Chondrocyte (in vitro differentiated cells): Measurements from ENCODE around the gene GTPBP10. TPM values are rescaled to one million over a fixed set of nuclear protein-coding genes. Genes with fewer than 3 reads are reported as not detected.

ENCODE experiments used
- DNase-seq: peaks from one replicate; pipeline ENCODE4 v3.0.0; 2021; ENCODE audit warnings: mixed read lengths, low spot score
- H3K27ac Mint-ChIP-seq: one replicate; pipeline ENCODE4 v1.8.0; 2021; ENCODE audit warnings: mild to moderate bottlenecking, moderate library complexity, mixed read lengths; ENCODE audit not compliant: unreplicated experiment
- H3K27me3 Mint-ChIP-seq: 2 replicates; pipeline ENCODE4 v1.8.0; 2021; ENCODE audit warnings: low read depth, mixed read lengths
- H3K36me3 Mint-ChIP-seq: 2 replicates; pipeline ENCODE4 v1.8.0; 2021; ENCODE audit warnings: low read depth, mixed read lengths
- H3K4me1 Mint-ChIP-seq: 2 replicates; pipeline ENCODE4 v1.8.0; 2021; ENCODE audit warnings: low read depth, mild to moderate bottlenecking, mixed read lengths
- H3K4me3 Mint-ChIP-seq: one replicate; pipeline ENCODE4 v1.8.0; 2021; ENCODE audit warnings: mild to moderate bottlenecking, moderate library complexity, mixed read lengths; ENCODE audit not compliant: unreplicated experiment
- H3K9me3 Mint-ChIP-seq: 2 replicates; pipeline ENCODE4 v1.8.0; 2021; ENCODE audit warnings: low read depth, mixed read lengths
- long read RNA-seq: library from polyadenylated mRNA; stranded (forward); transcript quantifications from one replicate; pipeline ENCODE4 v2.0.0, GENCODE V29; 2021
- total RNA-seq: library from RNA; stranded (reverse); gene quantifications from 3 replicates; pipeline ENCODE4 v1.2.1, GENCODE V29; 2021
- TF ChIP-seq, protein P1 (sequence below): fragments of 200-600 bp; sonication (generic); IDR thresholded peaks from 2 replicates; pipeline ENCODE4 v1.5.0; 2021; ENCODE audit warnings: antibody characterized with exemption, mild to moderate bottlenecking, moderate library complexity

GTPBP10 gene
- total RNA-seq, result 14.5 to 15.7 TPM (median 14.9 TPM) in 3 replicates
- long read RNA-seq, full-length matches to known transcripts, result 1 of 1 reads
- long read RNA-seq, partial matches to known transcripts, result 0 of 1 reads
- long read RNA-seq, other reads (novel, unspliced or antisense), result 0 of 1 reads

- peak within 1 kb of the TSS; percentile 91 for H3K4me3 Mint-ChIP-seq
- no peaks in the 10 kb centered on the region for H3K36me3 Mint-ChIP-seq
- TF ChIP-seq, protein P1, sequence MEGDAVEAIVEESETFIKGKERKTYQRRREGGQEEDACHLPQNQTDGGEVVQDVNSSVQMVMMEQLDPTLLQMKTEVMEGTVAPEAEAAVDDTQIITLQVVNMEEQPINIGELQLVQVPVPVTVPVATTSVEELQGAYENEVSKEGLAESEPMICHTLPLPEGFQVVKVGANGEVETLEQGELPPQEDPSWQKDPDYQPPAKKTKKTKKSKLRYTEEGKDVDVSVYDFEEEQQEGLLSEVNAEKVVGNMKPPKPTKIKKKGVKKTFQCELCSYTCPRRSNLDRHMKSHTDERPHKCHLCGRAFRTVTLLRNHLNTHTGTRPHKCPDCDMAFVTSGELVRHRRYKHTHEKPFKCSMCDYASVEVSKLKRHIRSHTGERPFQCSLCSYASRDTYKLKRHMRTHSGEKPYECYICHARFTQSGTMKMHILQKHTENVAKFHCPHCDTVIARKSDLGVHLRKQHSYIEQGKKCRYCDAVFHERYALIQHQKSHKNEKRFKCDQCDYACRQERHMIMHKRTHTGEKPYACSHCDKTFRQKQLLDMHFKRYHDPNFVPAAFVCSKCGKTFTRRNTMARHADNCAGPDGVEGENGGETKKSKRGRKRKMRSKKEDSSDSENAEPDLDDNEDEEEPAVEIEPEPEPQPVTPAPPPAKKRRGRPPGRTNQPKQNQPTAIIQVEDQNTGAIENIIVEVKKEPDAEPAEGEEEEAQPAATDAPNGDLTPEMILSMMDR, result peak; percentile 81
- peak within 1 kb of the TSS; percentile 97 for H3K27ac Mint-ChIP-seq
- H3K4me1 Mint-ChIP-seq, result peaks cover 20% of the 10 kb centered on the region
- DNase-seq, result peak; percentile 96
- no peaks in the 10 kb centered on the region for H3K27me3 Mint-ChIP-seq
- H3K9me3 Mint-ChIP-seq, result no peaks in the 10 kb centered on the region
Observed at GRCh38 chr7:90346336-90347125, at the start of gene GTPBP10. GTPBP10 (plus strand) TSS chr7:90346716; CDS start chr7:90346742, 26 bp downstream.

- Mint-ChIP-seq H3K27ac (no peak overlapping the region), H3K36me3 (no peaks in the 10 kb centered on the region), H3K9me3 (peaks cover 6% of the 10 kb centered on the region), H3K4me3 (no peak overlapping the region), H3K27me3 (peaks cover 8% of the 10 kb centered on the region), H3K4me1 (no peaks in the 10 kb centered on the region)
- no peak for DNase-seq
- TF ChIP-seq, protein P1, result peak; percentile 76
Observed at GRCh38 chr7:90298145-90299038, 48.1 kb upstream of the GTPBP10 start.

- TF ChIP-seq, protein P1, result no peak
- Mint-ChIP-seq H3K4me1 (no peaks in the 10 kb centered on the region), H3K27me3 (peaks cover 3% of the 10 kb centered on the region), H3K9me3 (peaks cover 6% of the 10 kb centered on the region), H3K36me3 (no peaks in the 10 kb centered on the region), H3K4me3 (no peak overlapping the region), H3K27ac (no peak overlapping the region)
- DNase-seq, result no peak
Observed at GRCh38 chr7:90303241-90303640, 43.3 kb upstream of the GTPBP10 start.

GRCh38 chr7:90309872-90310271, 36.6 kb upstream of the GTPBP10 start:
- no peak overlapping the region for H3K4me3 Mint-ChIP-seq
- H3K27ac Mint-ChIP-seq, result no peak overlapping the region
- DNase-seq, result no peak
- no peaks in the 10 kb centered on the region for H3K4me1 Mint-ChIP-seq
- H3K36me3 Mint-ChIP-seq, result no peaks in the 10 kb centered on the region
- H3K9me3 Mint-ChIP-seq, result no peaks in the 10 kb centered on the region
- H3K27me3 Mint-ChIP-seq, result peaks cover 10% of the 10 kb centered on the region
- TF ChIP-seq, protein P1, result no peak

DNA sequence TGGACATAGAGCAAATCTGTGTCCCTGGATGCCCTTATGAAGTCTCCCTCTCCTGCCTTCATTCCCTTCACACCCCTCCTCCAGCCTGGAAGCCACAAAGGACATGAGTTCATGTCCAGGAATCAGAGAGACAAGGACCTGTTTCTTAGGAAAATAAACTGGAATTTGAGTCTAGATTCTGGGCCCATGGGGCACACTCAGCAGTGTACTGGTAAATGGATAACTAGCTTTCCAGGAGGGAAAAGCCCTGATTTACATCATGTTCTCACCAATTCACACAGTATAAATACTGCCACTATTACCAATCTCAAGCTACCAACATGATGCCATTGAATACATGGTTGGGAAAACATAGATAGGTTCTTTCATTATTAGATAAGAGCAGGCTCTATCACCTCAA, 35.3 kb upstream of the GTPBP10 start:
- Mint-ChIP-seq H3K27me3 (peaks cover 19% of the 10 kb centered on the region), H3K9me3 (no peaks in the 10 kb centered on the region), H3K4me1 (no peaks in the 10 kb centered on the region), H3K4me3 (no peak overlapping the region), H3K27ac (no peak overlapping the region), H3K36me3 (no peaks in the 10 kb centered on the region)
- TF ChIP-seq, protein P1, result no peak
- DNase-seq, result no peak
